IPS-18c (cell line): Measurements from ENCODE around the gene HABP2.

Experiments
- H3K4me3 ChIP-seq: 2 replicates; pipeline ENCODE4 v1.7.0; 2013; ENCODE audit warnings: low read depth, mild to moderate bottlenecking, low read length, moderate library complexity; ENCODE audit not compliant: insufficient read depth
- H3K9me3 ChIP-seq: one replicate; pipeline ENCODE4 v1.6.1; 2013; ENCODE audit warnings: mild to moderate bottlenecking, low read length, moderate library complexity; ENCODE audit not compliant: control insufficient read depth, insufficient read depth

Gene HABP2

DNA sequence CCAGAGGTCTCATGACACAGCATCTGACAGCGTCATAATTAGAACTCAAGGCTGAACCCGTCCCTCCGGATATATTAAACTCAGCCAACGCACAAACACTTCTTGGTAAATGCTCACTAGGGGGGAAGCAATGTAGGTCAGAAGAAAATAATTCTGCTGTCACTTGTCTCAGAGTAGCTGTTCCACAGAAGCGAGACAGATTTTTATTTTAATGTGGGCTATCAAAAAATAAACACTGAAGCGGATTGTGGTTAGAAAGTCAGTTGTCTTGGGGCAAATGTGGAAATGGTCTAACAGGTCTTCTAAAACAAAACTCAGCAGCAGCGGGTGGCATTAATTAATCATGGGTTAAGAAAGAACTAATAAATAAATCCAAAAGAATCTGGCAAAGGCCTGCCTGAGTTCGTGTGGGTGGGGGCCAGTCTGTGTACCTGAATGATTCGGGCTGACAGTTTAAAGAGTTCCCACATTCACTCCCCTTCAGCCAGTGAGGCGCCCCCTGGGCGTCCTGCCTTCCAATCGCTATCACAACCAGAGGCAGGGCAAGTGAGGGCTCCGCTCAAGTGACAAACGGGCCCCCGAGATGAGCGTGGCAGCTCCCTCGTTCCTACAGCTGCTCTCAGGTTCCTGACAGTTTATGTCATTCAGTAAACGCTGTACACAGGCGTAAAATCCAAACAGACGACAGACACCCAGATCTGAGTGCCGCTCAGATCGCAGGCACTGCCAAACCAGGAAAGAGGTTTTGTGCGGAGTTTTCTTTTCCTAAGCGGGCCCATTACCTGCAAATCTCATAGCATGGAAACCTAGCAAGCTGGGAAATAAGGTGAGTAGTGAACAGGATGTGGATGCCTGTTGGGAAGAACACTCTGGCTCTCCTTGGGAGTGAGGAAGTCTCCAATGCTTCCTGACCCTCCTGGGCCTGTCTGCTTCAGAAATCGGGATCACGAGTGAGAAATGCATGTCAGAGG is 58.1 kb downstream of the HABP2 start:
- Histone ChIP-seq H3K9me3 (no peaks in the 10 kb centered on the region), H3K4me3 (no peak overlapping the region)

DNA sequence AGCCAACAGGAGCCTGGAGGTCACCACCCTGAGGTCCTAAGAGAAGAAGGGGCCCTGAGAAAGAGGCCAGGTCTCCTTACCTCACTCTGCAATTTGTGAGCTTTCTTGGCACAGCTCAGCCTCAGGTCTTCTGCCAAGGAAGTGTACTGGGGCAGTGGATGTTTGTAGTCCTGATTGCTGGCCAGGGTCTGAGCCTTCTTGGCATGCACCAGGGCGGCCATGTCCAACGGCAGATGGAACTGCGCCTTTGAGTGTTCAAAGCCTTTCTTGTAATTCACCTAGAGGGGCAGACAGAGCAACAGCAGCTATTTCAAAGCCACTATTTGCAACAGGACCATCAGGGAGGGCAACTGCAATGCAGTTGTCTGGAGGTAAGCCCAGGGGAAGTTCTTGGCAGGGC is 59.3 kb downstream of the HABP2 start:
- Histone ChIP-seq H3K4me3 (no peak overlapping the region), H3K9me3 (no peaks in the 10 kb centered on the region)

DNA sequence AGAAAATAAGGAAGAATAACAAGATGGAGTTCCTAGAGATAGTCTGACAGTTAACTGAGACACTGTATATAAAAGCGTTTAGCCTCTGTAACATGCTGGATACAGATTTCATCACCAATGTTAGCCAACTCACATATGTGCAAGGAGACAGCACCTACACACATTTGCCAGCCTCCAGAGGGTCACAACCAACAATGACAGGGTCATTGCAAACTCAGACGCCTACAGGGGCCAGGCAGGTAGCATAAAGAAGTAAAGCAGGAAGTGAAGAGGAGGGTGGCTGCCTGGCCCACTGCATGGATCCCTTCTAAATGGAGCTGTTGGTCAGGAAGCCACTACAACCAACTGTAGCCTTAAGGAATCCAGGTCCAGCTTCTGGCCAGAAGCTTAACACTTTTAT is 60.6 kb downstream of the HABP2 start:
- Histone ChIP-seq H3K4me3 (no peak overlapping the region), H3K9me3 (no peaks in the 10 kb centered on the region)

DNA sequence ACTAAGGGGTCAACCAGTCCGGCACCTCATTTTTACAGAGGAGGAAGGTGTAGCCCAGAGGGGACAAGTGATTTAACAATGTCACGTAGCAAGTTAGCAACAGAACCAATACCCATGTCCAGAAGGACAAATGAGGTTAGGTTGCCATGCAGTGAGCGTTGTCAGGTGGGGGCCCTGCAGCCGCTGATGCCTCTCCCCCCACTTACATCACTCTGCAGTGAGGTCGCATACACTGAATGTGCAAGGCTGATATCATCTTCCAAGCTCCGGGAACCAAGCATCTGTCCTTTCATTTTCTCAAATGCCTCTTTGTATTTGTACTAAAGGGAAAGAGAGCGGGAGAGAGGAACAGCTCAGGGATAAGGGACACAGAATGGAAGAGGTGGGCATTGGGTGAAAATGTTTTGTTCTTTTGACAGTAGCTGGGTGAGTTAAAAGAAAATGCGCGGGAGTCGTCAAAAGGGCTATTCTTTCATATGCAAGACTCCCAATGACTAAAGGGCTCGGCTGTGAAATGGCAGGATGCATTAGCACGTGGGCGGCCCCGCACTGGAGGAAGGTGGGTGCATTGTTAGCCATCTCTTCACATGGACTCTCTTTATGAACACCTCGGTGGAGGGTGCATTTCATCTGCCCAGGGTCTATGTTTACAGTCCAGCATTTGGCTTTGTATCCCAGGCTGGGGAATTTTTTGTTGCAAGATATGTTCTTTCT is 61.3 kb downstream of the HABP2 start:
- no peaks in the 10 kb centered on the region for H3K9me3 ChIP-seq
- H3K4me3 ChIP-seq = no peak overlapping the region

DNA sequence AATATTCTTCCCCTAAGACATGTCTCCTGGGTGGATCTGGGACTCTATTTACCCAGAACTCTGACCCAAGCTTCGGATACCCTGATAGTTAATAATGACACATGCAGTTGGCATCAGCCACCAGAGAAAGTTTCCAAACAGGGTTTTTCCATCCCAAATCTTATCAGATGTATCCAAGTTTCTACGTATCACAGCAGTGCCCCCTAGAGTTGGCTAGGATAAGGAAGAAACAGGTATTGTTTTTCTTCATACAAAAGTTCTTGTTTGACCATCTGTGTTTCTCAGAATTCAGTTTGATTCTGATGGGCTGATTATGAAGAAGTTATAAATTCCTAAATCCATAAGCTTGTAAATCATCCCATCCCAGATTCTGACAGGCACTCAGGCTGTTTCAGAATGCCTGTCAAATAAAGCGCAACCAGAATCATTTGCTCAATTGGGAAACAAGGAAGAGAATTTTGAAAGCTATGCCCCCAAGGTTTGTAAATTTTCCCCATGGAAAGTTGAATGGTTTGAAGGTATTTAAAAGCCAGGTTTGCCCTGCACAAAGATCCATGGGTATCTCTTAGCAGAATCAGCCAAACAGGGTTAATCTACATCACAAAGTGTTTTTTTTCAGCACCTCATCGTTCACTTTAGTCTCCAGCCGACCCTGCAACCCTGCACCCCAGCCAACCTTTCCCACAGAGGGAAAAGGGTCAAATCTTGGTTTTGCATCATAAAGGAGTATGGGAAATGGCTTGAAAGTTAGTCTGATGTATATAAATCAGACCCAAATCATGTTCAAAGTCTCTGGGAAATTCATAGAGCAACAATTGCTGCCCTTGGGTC is 63.6 kb downstream of the HABP2 start:
- peak overlapping the region; percentile 6; the same call in 1 of the 2 replicates for H3K4me3 ChIP-seq
- no peaks in the 10 kb centered on the region for H3K9me3 ChIP-seq

DNA sequence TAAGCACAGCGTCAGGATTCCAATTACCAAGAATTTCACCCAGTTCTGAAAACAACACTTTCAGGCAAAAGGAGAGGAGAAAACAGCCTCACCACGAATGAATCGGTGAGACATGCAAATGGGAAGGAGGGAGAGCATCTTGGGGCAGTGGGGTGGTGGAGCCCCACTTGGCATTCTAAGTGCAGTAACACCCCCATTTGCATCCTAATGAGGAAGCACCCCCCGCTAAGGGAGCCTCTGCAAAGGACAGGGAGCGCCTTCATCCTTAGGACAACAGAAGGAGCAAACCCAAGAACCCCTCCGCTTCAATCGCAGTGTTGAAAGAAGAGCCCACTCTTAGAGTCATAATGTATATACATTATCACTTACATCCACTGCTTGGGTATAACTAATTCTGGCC is 64.2 kb downstream of the HABP2 start:
- Histone ChIP-seq H3K4me3 (peak overlapping the region; percentile 6; the same call in 1 of the 2 replicates), H3K9me3 (no peaks in the 10 kb centered on the region)

DNA sequence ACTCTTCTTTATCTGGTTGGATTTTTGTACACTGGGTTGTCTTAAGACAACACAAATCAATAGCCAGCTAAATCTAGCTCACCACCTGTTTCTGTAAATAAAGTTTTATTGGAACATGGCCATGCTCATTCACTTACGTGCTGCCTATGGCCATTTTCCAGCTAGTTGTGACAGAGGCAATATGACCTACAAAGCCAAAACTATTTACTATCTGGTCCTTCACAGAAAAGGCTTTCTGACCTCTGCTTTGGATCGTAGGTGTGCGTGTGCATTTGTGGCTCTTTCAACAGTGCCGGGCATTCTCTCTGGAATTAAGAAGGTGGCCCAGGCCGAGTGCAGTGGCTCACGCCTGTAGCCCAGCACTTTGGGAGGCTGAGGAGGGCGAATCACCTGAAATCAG is 65.5 kb downstream of the HABP2 start:
- no peak overlapping the region for H3K4me3 ChIP-seq
- no peaks in the 10 kb centered on the region for H3K9me3 ChIP-seq

DNA sequence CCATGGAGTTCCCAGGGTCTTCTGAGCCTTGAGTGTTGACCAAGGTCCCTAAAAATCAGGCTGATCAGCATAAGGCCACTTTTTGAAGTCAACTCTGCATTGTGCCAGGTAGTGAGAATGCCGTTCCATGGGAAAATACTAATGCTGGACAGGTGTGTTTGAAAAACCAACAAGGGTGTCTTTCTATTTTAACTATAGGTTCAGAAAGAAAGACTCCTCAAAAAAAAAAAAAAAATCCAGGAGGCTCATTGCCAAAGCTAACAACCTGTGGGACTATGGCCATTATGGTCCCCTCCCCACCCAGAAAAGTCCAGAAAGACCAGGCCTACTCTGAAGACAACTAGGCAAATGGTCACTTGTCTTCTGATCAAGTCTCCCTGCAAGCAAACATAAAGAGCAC is 66.5 kb downstream of the HABP2 start:
- H3K4me3 ChIP-seq = no peak overlapping the region

DNA sequence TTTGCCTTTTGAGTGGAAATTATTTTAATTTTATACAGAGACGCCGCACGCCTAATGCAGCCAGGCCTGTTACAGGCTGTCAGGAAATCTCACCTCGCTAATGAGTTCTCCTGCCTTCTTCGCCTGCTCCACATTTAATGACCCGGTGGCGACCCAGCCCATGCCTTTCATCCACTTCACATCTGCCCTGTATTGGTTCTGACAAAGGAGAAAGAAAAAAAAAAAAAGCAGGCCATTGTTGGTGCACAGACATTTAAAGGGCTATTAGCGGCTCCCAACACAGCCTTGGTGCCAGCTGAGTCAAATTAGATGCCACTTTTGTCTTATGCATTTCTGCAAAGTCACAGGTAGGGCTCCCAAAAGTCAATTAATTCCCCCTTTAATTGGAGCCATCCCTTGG is 67.7 kb downstream of the HABP2 start:
- Histone ChIP-seq H3K4me3 (no peak overlapping the region), H3K9me3 (no peaks in the 10 kb centered on the region)

More for the DNA sequence above, 66.5 kb downstream of the HABP2 start:
- no peaks in the 10 kb centered on the region for H3K9me3 ChIP-seq

DNA sequence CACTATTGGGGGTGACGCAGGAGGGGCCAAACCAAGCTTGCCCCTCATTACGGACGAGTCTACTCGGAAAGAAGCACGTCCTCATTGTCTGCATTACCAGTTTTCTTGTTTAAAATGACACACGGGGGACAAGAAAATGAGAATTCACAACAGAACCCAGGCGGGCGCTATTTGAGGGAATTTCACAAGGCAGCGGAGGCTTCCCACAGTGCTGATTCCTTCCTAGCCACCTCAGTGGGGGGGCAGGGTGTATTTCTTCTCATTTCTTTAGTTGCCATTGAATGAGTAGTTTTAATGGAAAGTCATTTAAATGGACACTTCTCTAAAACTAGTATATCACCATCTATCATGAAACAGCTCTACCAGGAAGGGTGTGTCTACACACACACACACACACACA is 68.1 kb downstream of the HABP2 start:
- Histone ChIP-seq H3K4me3 (no peak overlapping the region), H3K9me3 (no peaks in the 10 kb centered on the region)

DNA sequence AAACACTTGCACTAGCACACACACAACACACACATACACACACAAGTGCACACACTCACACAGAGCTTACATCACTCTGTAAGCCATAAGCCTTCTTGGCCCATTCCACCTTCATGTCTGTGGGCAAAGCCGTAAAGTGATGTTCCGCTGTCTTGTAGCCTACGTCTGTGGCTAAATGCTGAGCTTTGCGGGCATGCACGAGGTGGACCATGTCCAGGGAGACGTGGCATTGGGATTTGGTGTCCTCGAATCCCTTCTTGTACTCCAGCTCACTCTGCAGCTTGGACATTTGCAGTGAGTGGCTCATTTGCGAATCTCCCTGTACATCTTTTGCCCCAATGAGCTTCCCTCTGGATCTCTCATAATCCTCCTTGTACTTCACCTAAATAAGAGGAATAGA is 68.9 kb downstream of the HABP2 start:
- Histone ChIP-seq H3K9me3 (no peaks in the 10 kb centered on the region), H3K4me3 (no peak overlapping the region)

DNA sequence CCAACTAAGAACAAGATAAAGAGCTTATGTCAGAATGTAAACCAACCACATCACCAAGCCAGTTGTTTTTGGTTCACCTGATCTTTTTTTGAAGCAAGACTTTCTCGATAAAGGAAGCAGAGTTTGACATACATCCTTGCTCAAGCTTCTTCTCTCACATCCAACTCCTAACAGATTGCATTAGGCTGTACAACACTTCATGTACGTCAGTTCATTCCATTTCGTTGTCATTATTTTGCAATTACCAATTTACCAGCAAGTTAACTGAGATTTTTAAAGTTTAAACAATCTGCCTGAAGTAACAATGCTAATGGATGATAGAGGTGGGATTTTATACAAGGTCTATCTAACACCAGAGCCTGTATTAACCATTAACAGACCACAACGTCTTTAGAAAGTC is 70.0 kb downstream of the HABP2 start:
- Histone ChIP-seq H3K4me3 (no peak overlapping the region), H3K9me3 (no peaks in the 10 kb centered on the region)

DNA sequence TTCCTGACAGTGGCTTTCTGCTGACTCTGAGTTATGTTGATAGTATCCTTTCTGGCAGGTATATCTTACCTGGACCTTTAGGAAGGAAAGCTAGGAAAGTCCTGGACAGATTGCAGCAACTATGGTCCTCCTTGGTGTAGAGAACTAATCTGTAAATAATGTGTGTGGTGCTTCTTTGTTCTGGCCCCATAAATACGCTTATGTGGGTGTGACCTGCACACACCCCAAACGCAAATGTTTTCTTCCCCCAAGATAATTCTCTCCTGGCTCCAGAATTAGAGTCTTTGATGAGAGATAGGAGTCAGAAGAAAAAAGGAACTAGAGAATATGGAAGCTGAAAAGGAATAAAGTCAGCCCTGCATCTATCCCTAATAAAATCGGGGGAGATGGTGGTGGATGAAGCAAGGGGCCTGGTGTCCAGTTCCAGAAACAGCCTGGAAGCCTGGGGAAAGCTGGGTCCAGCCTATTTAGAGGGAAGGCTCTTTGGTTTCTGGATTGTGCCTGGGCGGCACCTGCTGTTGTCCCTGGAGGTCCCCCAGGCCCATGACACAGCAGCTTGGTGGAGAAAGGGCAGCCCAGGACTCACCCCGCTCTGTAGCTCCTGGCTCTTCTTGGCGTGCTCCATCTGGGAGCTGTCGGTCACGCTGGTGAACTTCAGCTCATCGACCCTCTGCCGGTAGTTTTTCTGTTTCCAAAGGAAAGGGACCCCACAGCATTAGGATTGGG is 72.8 kb downstream of the HABP2 start:
- Histone ChIP-seq H3K9me3 (no peaks in the 10 kb centered on the region), H3K4me3 (no peak overlapping the region)

DNA sequence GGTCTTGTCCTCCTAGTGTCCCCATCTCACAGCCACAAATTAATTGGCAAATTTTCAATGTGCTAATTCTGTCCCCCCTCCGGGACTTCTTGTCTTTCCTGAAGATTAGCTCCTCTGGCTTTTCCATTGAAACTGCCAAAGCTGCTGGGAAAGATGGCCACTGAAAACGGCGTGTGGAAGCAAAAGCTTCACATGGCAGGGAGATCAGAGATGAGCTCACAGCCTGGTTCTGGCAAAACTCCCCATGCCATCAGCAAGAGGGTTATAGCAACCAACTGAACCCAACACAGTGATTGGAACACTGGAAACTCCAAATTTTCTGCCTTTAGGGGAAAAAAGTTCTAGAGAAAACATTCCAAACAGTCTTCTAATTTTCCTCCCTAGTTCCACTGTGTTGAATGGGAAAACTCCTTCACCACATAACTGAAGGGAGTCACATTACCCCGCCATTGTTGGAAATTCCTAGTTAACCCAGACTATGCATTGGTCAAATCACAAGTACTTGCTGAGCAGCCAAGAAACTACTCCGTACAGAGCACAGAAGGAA is 74.0 kb downstream of the HABP2 start:
- H3K9me3 ChIP-seq = no peaks in the 10 kb centered on the region
- H3K4me3 ChIP-seq = no peak overlapping the region

DNA sequence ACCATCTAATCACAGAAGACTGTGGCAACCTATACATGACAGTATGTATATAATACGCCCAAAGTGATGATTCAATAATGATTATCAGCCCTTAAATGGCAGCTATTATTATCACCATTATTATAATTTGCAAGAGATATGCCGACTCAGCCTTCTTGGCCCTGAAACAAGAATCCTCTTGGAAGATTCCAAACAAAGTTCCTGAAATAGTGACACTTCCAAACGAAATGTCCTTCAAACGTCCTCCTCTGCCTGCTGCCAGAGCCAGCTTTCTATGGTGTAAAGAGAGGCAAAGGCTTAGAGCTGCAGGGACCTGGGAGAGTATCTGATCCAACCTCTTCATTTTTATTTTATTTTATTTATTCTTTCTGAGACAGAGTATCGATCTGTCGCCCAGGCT is 75.0 kb downstream of the HABP2 start:
- no peaks in the 10 kb centered on the region for H3K9me3 ChIP-seq
- H3K4me3 ChIP-seq = no peak overlapping the region

DNA sequence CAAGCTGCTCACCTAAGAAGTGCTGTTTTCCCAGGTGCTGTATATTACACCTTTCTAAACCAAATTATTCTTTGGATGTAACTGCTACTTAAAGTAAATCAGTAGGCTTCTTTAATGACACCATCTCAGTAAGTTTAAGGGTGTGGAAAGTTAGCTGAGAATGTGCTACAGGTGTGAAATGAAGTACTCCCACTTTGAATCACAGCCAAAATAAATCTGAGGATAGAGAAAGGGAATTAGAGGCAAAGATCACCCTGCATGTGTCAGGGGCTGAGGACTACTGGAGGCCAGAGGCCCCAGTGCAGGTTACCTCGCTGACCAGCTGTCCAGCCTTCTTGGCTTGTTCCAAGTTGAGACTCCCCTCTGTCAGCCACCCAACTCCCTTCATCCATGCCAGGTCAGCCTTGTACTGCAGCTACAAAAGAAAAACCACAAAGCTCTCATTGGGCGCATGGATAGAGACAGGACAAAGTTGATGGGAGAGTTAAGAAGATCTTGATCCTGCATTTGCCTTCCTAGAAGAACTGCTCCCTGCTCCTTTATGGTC is 75.8 kb downstream of the HABP2 start:
- Histone ChIP-seq H3K9me3 (no peaks in the 10 kb centered on the region), H3K4me3 (no peak overlapping the region)
